Measurements from ENCODE around the gene CD177.
"Not testable (repeated sequence)": the region's sequence is repeated elsewhere in the genome, so short reads cannot be mapped to it uniquely, and the experiment has no call there.

CD177 gene

DNA sequence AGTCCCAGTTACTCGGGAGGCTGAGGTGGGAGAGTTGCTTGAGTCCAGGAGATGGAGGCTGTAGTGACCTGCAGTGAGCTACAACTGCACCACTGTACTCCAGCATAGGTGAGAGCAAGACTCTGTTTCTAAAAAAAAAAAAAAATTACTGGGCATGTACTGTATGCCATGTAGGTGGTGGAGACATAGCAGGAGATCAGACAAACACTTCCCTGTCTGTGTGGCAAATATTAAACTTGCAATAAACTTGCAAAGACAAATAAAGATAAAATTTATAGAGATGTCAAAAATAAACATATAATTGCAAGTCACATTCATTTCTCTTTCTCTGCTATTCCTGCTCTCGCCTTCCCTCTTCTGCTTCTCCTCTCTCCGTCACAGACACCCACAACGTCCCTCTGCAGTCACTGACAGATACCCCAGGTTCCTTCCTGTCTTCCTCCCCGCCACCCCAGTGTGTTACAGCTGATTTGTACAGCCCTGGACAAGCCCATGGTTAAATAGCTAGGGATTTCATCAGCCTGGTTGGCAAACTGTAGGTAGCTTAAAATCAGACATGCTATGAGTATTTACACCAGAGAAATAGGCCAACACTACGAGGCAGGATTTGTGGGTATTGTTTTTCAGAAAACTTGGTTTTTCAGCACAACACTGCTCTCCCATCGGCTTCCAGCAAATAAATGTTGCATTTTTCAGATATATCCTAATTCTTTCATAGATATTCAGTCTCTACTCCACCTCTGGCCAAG, 1.3 kb upstream of the CD177 start:
- Histone ChIP-seq H3K4me1 (ENCODE audit: insufficient read depth, poor library complexity, severe bottlenecking) (no peaks in the 10 kb centered on the region), H3K4me3 (ENCODE audit: severe bottlenecking) (no peak overlapping the region), H3K27me3 (ENCODE audit: insufficient read depth, poor library complexity, severe bottlenecking) (no peaks in the 10 kb centered on the region), H3K27ac (ENCODE audit: poor library complexity, severe bottlenecking) (no peak overlapping the region), H3K36me3 (ENCODE audit: low read depth) (no peaks in the 10 kb centered on the region), H3K9me3 (ENCODE audit: severe bottlenecking) (no peaks in the 10 kb centered on the region)
- no peak for TF ChIP-seq CTCF (IDR thresholded peaks at IDR 0.05; ENCODE audit: poor library complexity, severe bottlenecking)
- ATAC-seq (ENCODE audit: low read depth) (no peak), DNase-seq (ENCODE audit: low spot score) (no peak)

GRCh38 chr19:43354305-43354627, 780 bp downstream of the CD177 start:
- DNase-seq (ENCODE audit: low spot score) (no peak), ATAC-seq (ENCODE audit: low read depth) (no peak)
- Histone ChIP-seq H3K4me3 (ENCODE audit: severe bottlenecking) (no peak overlapping the region), H3K36me3 (ENCODE audit: low read depth) (no peaks in the 10 kb centered on the region), H3K27ac (ENCODE audit: poor library complexity, severe bottlenecking) (no peak overlapping the region), H3K9me3 (ENCODE audit: severe bottlenecking) (no peaks in the 10 kb centered on the region), H3K4me1 (ENCODE audit: insufficient read depth, poor library complexity, severe bottlenecking) (no peaks in the 10 kb centered on the region), H3K27me3 (ENCODE audit: insufficient read depth, poor library complexity, severe bottlenecking) (no peaks in the 10 kb centered on the region)
- TF ChIP-seq CTCF (IDR thresholded peaks at IDR 0.05; ENCODE audit: poor library complexity, severe bottlenecking), result no peak

DNA sequence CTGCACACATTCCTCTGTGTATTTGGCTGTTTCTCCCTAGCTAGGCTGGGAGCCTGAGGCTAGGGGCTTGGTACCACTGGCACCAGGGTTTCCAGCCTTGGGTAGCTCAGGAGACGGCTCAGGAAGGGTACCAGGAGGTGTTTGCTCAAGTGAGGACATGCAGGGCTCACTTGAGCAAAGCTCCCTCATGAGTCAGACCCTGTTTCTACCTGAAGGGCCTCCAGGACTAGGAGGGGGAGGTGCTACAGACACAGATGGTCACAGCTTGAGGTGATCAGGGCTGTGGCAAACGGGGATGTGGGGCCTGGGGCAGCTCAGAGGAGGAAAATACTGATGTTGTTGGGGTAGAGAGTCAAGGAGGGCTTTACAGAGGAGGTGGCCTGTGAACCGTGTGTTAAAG, 3.3 kb downstream of the CD177 start:
- not testable (repeated sequence) for H3K4me1 ChIP-seq (ENCODE audit: insufficient read depth, poor library complexity, severe bottlenecking); H3K9me3 ChIP-seq (ENCODE audit: severe bottlenecking); H3K27me3 ChIP-seq (ENCODE audit: insufficient read depth, poor library complexity, severe bottlenecking); H3K27ac ChIP-seq (ENCODE audit: poor library complexity, severe bottlenecking); H3K4me3 ChIP-seq (ENCODE audit: severe bottlenecking); DNase-seq (ENCODE audit: low spot score); H3K36me3 ChIP-seq (ENCODE audit: low read depth)
- ATAC-seq (ENCODE audit: low read depth), result peak; percentile 94

DNA sequence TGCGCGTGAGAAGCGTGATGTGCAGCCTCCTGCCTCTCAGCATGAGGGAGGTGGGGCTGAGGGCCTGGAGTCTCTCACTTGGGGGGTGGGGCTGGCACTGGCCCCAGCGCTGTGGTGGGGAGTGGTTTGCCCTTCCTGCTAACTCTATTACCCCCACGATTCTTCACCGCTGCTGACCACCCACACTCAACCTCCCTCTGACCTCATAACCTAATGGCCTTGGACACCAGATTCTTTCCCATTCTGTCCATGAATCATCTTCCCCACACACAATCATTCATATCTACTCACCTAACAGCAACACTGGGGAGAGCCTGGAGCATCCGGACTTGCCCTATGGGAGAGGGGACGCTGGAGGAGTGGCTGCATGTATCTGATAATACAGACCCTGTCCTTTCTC, 8.7 kb downstream of the CD177 start:
- Histone ChIP-seq H3K4me3 (ENCODE audit: severe bottlenecking) (no peak overlapping the region), H3K27ac (ENCODE audit: poor library complexity, severe bottlenecking) (no peak overlapping the region), H3K36me3 (ENCODE audit: low read depth) (no peaks in the 10 kb centered on the region), H3K9me3 (ENCODE audit: severe bottlenecking) (no peaks in the 10 kb centered on the region), H3K4me1 (ENCODE audit: insufficient read depth, poor library complexity, severe bottlenecking) (no peaks in the 10 kb centered on the region), H3K27me3 (ENCODE audit: insufficient read depth, poor library complexity, severe bottlenecking) (no peaks in the 10 kb centered on the region)
- no peak for TF ChIP-seq CTCF (IDR thresholded peaks at IDR 0.05; ENCODE audit: poor library complexity, severe bottlenecking)
- ATAC-seq (ENCODE audit: low read depth) (peak; percentile 28; the same call in 1 of the 3 replicates), DNase-seq (ENCODE audit: low spot score) (no peak)

DNA sequence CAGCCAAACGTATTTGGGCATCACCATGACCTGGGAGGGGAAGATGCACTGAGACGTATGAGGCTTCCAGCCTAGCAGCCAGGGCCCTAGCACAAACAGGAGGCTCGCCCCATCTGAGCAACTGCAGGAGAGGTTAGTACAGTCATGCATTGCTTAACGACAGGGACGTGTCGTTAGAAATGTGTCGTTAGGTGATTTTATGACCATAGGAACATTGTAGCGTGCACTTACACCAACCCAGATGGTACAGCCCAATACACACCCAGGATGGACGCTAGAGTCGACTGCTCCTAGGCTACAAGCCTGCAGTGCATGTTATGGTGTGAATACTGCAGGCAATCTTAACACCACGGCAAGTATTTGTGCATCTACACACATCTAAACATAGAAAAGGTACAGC, 9.3 kb downstream of the CD177 start:
- no peak for DNase-seq (ENCODE audit: low spot score)
- H3K9me3 ChIP-seq (ENCODE audit: severe bottlenecking), result no peaks in the 10 kb centered on the region
- no peaks in the 10 kb centered on the region for H3K27me3 ChIP-seq (ENCODE audit: insufficient read depth, poor library complexity, severe bottlenecking)
- no peak overlapping the region for H3K4me3 ChIP-seq (ENCODE audit: severe bottlenecking)
- no peaks in the 10 kb centered on the region for H3K36me3 ChIP-seq (ENCODE audit: low read depth)
- TF ChIP-seq CTCF (IDR thresholded peaks at IDR 0.05; ENCODE audit: poor library complexity, severe bottlenecking), result no peak
- no peak overlapping the region for H3K27ac ChIP-seq (ENCODE audit: poor library complexity, severe bottlenecking)
- no peak for ATAC-seq (ENCODE audit: low read depth)
- H3K4me1 ChIP-seq (ENCODE audit: insufficient read depth, poor library complexity, severe bottlenecking), result no peaks in the 10 kb centered on the region

GRCh38 chr19:43365677-43366076, 12.2 kb downstream of the CD177 start:
- H3K36me3 ChIP-seq (ENCODE audit: low read depth); ATAC-seq (ENCODE audit: low read depth); H3K4me3 ChIP-seq (ENCODE audit: severe bottlenecking); H3K27ac ChIP-seq (ENCODE audit: poor library complexity, severe bottlenecking); DNase-seq (ENCODE audit: low spot score); H3K9me3 ChIP-seq (ENCODE audit: severe bottlenecking); H3K27me3 ChIP-seq (ENCODE audit: insufficient read depth, poor library complexity, severe bottlenecking); H3K4me1 ChIP-seq (ENCODE audit: insufficient read depth, poor library complexity, severe bottlenecking): not testable (repeated sequence)

Measured in RWPE2 (cell line).